Right atrium auricular region (tissue), 2 donors: ENCODE results near the gene KDSR. TPM values are rescaled to one million over a fixed set of nuclear protein-coding genes. Genes with fewer than 3 reads are reported as not detected.

Experiments used
- DNase-seq: peaks from one replicate; pipeline ENCODE4 v3.0.0-alpha.2; 2019; ENCODE audit warnings: low spot score
- H3K27ac ChIP-seq, 2 donors: fragments of 200-600 bp; sonication (generic); 1 replicate in 1 of 2; 2 replicates in 1 of 2; pipeline ENCODE4 v1.5.1; 2016 to 2019
- H3K27me3 ChIP-seq, 2 donors: fragments of 200-600 bp; sonication (generic); one replicate each; pipeline versions ENCODE4 v1.5.1 to v1.6.0; 2017 to 2019
- H3K36me3 ChIP-seq: fragments of 200-600 bp; sonication (generic); one replicate; pipeline ENCODE4 v1.5.1; 2016
- H3K4me1 ChIP-seq, 2 donors: fragments of 200-600 bp; sonication (generic); one replicate each; pipeline versions ENCODE4 v1.5.1 to v1.6.0; 2017 to 2019
- H3K4me3 ChIP-seq, 2 donors: fragments of 200-600 bp; sonication (generic); 1 replicate in 1 of 2; 2 replicates in 1 of 2; pipeline ENCODE4 v1.5.1; 2017 to 2019; ENCODE audit warnings: mild to moderate bottlenecking in 1 of 2, moderate library complexity in 1 of 2
- H3K9me3 ChIP-seq, 2 donors: fragments of 200-600 bp; sonication (generic); one replicate each; pipeline ENCODE4 v1.5.1; 2019
- total RNA-seq, 2 donors: library from RNA; depleted of rRNA; stranded (reverse); fragments of >200 nt; gene quantifications; one replicate each; pipeline ENCODE4 v1.1.0, GENCODE V29; 2016
- TF ChIP-seq, protein P1 (sequence below), 2 donors: fragments of 200-600 bp; sonication (generic); IDR thresholded peaks; one replicate each; pipeline ENCODE4 v1.5.1; 2019; ENCODE audit warnings: antibody characterized with exemption in 2 of 2

Gene KDSR
- total RNA-seq, 2 donors from 2014 or later = 32.7 to 33.8 TPM

- TF ChIP-seq, protein P1, sequence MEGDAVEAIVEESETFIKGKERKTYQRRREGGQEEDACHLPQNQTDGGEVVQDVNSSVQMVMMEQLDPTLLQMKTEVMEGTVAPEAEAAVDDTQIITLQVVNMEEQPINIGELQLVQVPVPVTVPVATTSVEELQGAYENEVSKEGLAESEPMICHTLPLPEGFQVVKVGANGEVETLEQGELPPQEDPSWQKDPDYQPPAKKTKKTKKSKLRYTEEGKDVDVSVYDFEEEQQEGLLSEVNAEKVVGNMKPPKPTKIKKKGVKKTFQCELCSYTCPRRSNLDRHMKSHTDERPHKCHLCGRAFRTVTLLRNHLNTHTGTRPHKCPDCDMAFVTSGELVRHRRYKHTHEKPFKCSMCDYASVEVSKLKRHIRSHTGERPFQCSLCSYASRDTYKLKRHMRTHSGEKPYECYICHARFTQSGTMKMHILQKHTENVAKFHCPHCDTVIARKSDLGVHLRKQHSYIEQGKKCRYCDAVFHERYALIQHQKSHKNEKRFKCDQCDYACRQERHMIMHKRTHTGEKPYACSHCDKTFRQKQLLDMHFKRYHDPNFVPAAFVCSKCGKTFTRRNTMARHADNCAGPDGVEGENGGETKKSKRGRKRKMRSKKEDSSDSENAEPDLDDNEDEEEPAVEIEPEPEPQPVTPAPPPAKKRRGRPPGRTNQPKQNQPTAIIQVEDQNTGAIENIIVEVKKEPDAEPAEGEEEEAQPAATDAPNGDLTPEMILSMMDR (IDR thresholded peaks at IDR 0.05) = no peak
- DNase-seq = no peak
- peaks cover 0 to 26% of the 10 kb centered on the region in 2 donors for H3K4me1 ChIP-seq
- H3K27ac ChIP-seq = peak overlapping the region in 1 of 2 donors; percentile 35
- H3K4me3 ChIP-seq = no peak overlapping the region
- H3K36me3 ChIP-seq = no peaks in the 10 kb centered on the region
- H3K27me3 ChIP-seq = no peaks in the 10 kb centered on the region
- H3K9me3 ChIP-seq = no peaks in the 10 kb centered on the region
These were observed 78.7 kb downstream of the KDSR start for GRCh38 chr18:63288311-63288710.

GRCh38 chr18:63287691-63288220, 79.2 kb downstream of the KDSR start:
- H3K27ac ChIP-seq = no peak overlapping the region
- TF ChIP-seq, protein P1 (IDR thresholded peaks at IDR 0.05) = no peak
- peaks cover 0 to 21% of the 10 kb centered on the region in 2 donors for H3K4me1 ChIP-seq
- no peaks in the 10 kb centered on the region for H3K36me3 ChIP-seq
- H3K9me3 ChIP-seq = no peaks in the 10 kb centered on the region
- no peaks in the 10 kb centered on the region for H3K27me3 ChIP-seq
- no peak overlapping the region for H3K4me3 ChIP-seq
- no peak for DNase-seq

DNA sequence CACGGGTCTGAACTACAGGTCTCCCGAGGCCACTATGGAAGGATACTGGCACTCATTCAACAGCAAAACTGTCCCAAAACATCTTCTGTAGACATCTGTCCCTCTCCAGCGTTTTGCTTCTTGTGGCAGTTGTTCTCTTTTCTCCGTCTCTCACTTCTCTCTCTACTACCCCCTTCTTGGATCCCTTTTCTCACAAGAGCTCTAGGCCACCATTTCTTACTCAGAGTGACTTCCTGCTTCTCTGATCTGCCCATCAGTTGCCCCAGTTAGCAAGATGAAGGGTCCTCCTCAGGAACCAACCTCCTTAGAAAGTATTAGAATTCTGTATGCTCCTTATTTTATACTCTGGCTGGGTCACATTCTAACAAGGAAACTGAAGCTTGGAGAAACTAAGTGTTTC, 80.1 kb downstream of the KDSR start:
- Histone ChIP-seq H3K27ac (no peak overlapping the region), H3K4me1 (peaks cover 0 to 16% of the 10 kb centered on the region in 2 donors), H3K9me3 (no peaks in the 10 kb centered on the region), H3K27me3 (no peaks in the 10 kb centered on the region), H3K36me3 (no peaks in the 10 kb centered on the region), H3K4me3 (no peak overlapping the region)
- DNase-seq = no peak
- TF ChIP-seq, protein P1 (IDR thresholded peaks at IDR 0.05) = no peak

DNA sequence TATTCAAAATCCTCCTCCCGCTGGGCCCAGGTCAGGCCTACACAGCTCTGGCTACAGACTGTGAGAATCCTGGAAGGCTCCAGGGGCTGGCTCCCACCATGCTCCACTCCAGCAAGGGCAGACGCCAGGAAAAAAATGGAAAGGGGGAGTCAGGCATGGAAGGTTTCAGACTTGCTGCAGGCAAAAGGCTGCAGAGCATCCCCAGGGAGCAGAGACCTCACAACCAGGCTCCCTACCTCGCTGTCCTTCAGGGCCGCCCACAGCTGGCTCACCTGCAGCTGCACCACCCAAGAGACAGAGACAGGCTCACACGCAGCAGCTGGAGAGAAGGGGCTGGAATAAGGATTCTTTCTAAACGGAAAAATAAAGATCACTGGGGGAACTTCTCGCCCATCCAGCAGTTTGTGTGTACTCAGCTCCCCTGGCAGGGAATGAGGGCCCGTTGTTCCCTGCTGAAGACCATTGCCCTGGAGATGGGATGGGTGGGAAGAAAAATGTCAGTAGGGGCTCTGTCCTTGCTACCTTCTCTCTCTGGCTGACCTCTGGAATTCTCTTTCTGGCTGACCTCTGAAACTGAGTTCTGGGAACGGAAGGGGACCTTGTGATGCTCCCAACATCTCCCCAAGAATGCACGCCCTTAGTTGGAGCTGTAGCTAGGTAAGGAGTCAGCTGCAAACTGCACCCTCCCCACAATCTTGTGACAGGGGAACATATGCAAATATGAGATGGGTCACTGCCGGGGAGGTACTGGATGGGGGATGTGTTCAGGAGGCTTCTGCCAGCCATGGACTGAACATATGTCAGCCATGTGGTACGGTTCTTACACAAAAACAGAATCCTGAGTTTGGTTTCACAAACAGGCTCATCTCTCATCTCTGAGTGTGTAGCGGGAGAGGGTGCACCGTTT, 81.9 kb downstream of the KDSR start:
- H3K4me1 ChIP-seq = no peaks in the 10 kb centered on the region
- no peak overlapping the region for H3K27ac ChIP-seq
- no peak overlapping the region for H3K4me3 ChIP-seq
- TF ChIP-seq, protein P1 (IDR thresholded peaks at IDR 0.05) = no peak
- H3K9me3 ChIP-seq = no peaks in the 10 kb centered on the region
- H3K27me3 ChIP-seq = no peaks in the 10 kb centered on the region
- no peaks in the 10 kb centered on the region for H3K36me3 ChIP-seq
- DNase-seq = no peak

- Histone ChIP-seq H3K4me1 (no peaks in the 10 kb centered on the region), H3K36me3 (no peaks in the 10 kb centered on the region), H3K4me3 (no peak overlapping the region), H3K27ac (no peak overlapping the region), H3K27me3 (no peaks in the 10 kb centered on the region), H3K9me3 (no peaks in the 10 kb centered on the region)
- no peak for DNase-seq
- TF ChIP-seq, protein P1 (IDR thresholded peaks at IDR 0.05) = no peak
These were observed 82.7 kb downstream of the KDSR start for GRCh38 chr18:63284173-63284799.
